NCI-H748 (cell line): ENCODE results near the gene CALR3.
"Not testable (repeated sequence)": the region's sequence is repeated elsewhere in the genome, so short reads cannot be mapped to it uniquely, and the experiment has no call there.

ENCODE experiments used
- DNase-seq: peaks from one replicate; lab custom pipeline; 2025; ENCODE audit not compliant: unreplicated experiment; lab: John Stamatoyannopoulos, UW

The CALR3 gene

DNA sequence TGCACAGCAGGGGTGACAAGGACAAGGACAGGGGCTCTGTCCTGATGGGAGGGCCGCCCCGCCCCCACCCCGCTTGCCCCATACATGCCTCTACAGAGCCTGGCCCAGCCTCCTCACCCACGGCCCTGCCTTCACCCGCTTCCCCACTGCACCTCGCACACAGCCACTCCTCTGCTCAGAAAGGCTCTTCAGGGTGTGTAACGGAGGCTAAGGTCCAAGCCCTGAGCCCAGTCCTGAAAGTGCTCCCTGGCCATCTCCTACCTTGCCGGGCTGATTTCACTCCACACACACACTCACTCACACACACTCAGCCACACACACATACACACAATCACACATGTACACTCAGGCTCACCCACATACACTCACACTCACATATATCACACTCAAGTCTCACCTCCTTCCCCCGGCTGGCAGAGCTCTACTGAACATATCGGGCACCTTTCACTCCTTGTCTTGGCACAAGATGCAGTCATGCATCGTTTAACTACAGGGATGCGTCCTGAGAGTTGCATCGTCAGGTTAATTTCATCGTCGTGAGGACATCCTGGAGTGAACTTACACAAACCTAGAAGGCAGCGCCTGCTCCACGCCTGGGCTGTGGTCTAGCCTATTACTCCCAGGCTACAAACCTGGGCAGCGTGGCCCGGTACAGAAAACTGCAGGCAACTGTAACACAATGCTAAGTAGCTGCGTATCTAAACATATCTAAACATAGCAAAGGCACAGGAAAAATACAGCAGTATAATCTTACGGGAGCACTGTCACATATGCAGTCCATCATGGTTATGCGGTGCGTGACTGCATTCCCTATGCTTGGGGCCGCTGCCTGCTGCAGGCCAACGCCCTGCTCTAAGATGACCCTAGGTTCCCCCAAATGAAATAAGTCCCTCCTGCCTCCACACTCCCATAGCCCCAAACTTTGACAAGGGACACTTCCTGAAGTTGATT, 37.3 kb downstream of the CALR3 start:
- DNase-seq = no peak

DNA sequence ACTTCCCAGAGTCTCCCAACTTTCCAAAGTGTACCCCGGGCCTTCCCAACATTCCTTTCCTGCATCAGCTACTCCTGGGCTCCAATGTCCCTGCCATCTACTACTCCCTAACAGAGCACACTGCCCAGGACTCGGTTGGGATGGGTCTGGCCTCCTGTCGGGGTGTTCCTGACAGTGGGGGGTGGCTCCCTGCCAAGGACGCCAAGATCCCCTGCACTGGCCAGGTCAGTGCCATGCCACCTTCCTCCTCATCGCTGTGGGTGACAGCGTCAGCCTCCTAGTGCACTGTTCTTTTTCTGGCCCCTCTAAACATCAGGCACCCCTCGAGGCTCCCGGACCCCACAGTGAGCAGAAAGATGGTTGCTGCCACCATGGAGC, 38.0 kb downstream of the CALR3 start:
- DNase-seq = no peak

- DNase-seq = no peak
Observed at GRCh38 chr19:16457195-16457953, 38.6 kb downstream of the CALR3 start.

- no peak for DNase-seq
Observed at GRCh38 chr19:16456652-16457194, 39.2 kb downstream of the CALR3 start.

DNA sequence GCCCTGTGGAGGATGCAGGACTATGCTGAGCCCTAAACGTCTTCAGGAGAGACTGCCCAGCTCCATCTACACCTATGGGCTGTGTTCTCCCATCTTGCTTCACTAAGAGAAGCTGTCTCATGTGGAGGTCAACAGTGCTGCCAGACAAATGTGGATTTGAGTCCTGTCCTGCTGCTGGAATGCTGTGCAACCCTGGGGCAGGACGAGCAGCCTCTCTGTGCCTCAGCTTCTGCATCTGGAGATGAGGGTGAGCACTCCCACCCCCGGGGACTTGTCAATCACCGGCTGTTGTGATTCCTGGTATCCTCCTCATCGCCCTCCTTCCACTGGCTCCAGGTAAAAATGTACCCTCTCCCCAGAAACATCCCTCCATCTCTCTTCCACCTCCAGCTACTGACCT, 40.5 kb downstream of the CALR3 start:
- DNase-seq = no peak

GRCh38 chr19:16454351-16454918, 41.5 kb downstream of the CALR3 start:
- DNase-seq = no peak

DNA sequence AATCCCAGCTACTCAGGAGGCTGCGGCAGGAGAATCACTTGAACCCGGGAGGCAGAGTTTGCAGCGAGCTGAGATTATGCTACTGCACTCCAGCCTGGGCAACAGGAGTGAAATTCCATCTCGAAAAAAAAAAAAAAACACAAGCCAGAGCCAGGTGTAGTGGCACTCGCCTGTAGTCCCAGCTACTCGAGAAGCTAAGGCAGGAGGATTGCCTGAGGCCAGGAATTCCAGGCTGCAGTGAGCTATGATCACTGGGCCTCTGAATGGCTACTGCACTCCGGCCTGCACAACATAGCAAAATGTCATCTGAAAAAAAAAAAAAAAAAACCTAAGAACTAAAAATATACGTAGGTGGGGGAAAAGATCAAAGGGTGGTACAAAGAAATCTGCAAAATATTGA, 43.6 kb downstream of the CALR3 start:
- no peak for DNase-seq

DNA sequence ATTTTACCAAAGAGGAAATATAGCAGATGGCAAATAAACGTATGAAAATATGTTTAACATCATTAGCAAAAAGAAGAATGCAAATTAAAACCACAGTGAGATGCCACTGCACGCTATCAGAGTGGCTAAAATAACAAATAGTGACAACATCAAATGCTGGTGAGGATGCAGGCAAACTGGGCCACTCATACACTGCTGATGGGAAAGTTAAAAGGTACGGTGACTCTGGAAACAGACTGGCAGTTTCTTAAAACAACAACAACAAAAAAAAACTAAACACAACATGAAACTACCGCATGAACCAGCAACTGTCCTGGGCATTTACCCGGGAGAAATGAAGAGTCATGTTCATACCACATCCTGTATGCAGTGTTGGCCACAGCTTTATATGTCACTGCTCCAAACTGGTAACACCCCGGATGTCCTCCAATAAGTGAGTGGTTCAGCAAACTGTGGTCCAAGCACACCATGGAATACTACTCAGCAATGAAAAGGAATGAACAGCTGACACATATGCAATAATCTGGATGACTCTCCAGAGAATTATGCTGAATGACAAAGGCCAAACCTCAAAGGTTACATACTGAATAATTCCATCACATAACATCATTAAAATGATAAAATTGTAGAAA, 46.5 kb downstream of the CALR3 start:
- DNase-seq = no peak

DNA sequence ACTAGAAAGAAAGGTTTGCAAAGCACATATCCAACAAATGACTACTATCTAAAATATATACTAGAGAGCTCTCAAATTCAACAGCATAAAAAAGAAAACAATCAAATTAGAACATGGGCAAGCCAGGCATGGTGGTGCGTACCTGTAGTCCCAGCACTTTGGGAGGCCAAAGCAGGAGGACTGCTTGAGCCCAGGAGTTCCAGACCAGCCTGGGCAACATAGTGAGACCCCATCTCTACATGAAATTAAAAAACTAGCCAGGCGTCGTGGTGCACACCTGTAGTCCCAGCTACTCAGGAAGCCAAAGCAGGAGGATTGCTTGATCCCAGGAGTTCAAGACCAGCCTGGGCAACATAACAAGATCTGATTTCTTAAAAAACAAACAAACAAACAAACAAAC, 47.1 kb downstream of the CALR3 start:
- not testable (repeated sequence) for DNase-seq

GRCh38 chr19:16446724-16447368, 49.1 kb downstream of the CALR3 start:
- DNase-seq = no peak

DNA sequence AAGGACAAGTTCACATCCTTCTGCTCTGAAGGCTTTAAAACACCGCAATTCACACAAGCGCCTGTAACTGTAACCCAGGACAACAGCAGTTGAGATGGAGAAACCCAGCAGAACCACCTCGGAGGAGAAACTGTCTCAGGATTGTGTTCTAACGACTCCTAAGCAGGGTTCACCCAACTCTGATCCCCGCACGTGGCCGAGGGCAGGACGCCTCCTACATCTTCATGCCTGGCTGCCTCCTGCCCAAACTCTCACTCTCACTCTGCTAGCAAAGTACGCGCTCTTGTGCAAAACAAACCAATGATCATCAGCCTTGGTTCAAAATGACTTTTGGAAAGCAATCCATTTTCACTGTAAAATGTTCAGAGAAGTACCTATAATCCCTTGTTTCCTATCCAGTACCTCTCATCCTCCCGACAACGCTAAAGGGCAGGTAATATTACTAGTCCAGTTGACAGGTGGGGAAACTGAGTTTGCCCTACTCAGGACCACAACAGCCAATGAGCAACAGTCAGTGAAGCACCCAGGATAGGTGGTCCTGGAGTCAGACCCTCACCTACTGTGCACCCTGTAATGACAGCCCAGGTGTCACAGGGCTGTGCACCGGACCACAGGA, 49.8 kb downstream of the CALR3 start:
- no peak for DNase-seq

GRCh38 chr19:16445238-16446107, 50.5 kb downstream of the CALR3 start:
- no peak for DNase-seq

- no peak for DNase-seq
Observed at GRCh38 chr19:16444269-16444600, 51.7 kb downstream of the CALR3 start.

DNA sequence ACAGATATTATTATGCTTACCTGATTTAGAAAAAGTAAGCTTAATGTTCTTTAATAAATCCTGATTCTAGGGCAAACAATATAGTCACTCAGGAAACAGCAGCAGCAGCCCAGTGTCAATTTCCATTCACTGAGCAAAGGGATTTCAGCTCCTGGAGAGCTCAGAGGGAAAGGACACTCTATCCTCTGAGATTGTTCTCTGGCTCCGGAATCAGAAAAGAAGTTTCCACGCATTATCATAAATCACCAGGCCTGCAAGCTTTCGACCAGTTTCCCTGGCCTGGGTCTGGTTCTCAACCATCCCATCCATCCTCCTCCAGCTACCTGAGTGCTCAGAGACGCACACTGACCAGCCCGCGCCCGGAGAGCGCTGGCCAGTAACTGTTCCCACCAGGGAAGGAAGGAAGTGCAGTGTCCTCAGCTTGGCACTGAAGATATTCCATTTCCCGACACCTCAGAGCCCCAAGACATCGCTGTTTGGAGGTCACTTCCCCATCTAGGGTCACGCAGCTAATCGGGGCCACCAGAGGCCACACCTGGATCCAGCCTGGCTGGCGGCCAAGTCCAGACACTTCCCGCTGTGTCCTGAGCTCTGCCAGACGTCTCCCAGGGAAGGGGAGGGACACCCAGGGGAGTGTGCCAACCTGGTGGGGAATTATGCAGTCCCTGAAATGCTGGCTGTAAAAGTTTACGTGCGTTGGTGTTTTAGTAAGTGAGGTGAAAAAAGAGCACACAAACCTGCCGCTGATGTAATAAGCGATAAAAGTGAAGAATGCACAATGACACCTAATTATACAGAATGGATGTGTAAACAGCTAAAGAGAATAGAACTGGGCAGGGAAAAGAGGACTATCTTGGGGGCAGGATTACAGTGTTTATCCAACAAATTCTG, 53.3 kb downstream of the CALR3 start:
- DNase-seq = peak; percentile 94

GRCh38 chr19:16441661-16442162, 54.3 kb downstream of the CALR3 start:
- peak; percentile 37 for DNase-seq

DNA sequence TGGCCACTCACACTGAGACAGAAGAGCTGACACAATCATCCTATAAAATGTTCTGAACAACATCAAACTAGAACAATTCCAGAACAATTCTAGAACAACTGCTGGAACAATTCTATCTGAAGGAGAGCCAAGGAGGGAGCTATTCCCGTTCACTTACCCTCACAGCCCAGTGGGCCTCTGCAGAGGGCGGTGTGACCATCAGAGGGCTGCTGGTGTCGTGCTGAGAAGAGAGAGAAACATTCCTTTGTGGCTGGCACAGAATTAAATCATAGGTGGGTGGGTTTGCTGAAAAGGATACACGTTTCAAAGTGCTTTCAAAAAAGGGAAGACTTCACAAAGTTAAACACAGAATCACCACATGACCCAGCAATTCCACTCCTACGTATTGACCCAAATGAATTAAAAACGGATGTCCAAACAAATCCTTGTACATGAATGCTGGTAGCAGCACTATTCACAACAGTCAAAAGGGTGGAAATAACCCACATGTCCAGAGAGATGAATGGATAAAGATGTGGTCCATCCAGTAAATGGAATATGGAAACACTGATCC, 59.1 kb downstream of the CALR3 start:
- DNase-seq = no peak

DNA sequence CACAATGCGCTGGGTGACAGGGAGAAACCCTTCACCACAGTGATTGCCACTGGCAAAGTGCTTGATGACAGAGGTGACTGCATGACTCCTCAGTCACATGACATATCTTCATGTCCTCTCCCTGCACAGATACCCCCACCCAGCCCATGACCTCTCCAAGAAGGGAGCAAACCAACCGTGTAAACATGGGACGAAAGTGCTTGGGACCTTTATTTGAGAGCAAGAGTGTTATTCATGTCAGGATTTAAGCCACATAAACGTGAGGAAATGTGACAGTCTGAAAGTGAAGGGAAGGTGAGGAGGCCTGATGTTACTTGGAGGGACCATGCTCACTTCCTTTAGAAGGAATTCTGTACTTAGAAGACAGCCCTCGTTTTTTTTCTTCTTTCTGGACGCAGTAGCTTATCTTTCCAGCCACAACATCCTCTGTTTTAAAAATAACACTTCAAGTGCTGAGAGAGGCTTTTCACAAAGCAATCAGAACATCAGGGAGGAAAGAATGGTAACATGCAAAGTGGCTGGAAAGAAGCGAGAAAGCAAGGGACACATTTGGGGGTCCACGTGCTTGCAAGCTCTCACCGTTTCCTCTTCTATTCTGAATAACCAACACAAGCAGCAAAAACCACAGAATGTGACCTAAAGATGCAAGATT, 59.8 kb downstream of the CALR3 start:
- DNase-seq = no peak
